ENCODE results near the gene FAHD1.

The FAHD1 gene

GRCh38 chr16:1830213-1830612 is 3.2 kb downstream of the FAHD1 start:
- no peak for DNase-seq
- in situ Hi-C loops (cut with HindIII; ENCODE audit: low pct_ligation_motif_present, low pct_unique_long_range_greater_than_20kb, low sequenced_read_pairs), result no loop called here

GRCh38 chr16:1831186-1832075 is 4.4 kb downstream of the FAHD1 start:
- in situ Hi-C loops (cut with HindIII; ENCODE audit: low pct_ligation_motif_present, low pct_unique_long_range_greater_than_20kb, low sequenced_read_pairs), result no loop called here
- DNase-seq, result no peak

GRCh38 chr16:1832838-1833454 is 5.9 kb downstream of the FAHD1 start:
- DNase-seq, result no peak
- in situ Hi-C loops (cut with HindIII; ENCODE audit: low pct_ligation_motif_present, low pct_unique_long_range_greater_than_20kb, low sequenced_read_pairs), result no loop called here

GRCh38 chr16:1834096-1834495 is 7.1 kb downstream of the FAHD1 start:
- in situ Hi-C loops (cut with HindIII; ENCODE audit: low pct_ligation_motif_present, low pct_unique_long_range_greater_than_20kb, low sequenced_read_pairs), result no loop called here
- no peak for DNase-seq

GRCh38 chr16:1839554-1839953 is 12.5 kb downstream of the FAHD1 start:
- DNase-seq, result no peak
- in situ Hi-C loops (cut with HindIII; ENCODE audit: low pct_ligation_motif_present, low pct_unique_long_range_greater_than_20kb, low sequenced_read_pairs), result no loop called here

- in situ Hi-C loops (cut with HindIII; ENCODE audit: low pct_ligation_motif_present, low pct_unique_long_range_greater_than_20kb, low sequenced_read_pairs), result no loop called here
- no peak for DNase-seq
Observed at GRCh38 chr16:1845985-1846384, 19.0 kb downstream of the FAHD1 start.

GRCh38 chr16:1846416-1846815 is 19.4 kb downstream of the FAHD1 start:
- no peak for DNase-seq
- in situ Hi-C loops (cut with HindIII; ENCODE audit: low pct_ligation_motif_present, low pct_unique_long_range_greater_than_20kb, low sequenced_read_pairs), result no loop called here

- no peak for DNase-seq
Observed at GRCh38 chr16:1850981-1851380, 24.0 kb downstream of the FAHD1 start.

GRCh38 chr16:1851793-1852192 is 24.8 kb downstream of the FAHD1 start:
- in situ Hi-C loops (cut with HindIII; ENCODE audit: low pct_ligation_motif_present, low pct_unique_long_range_greater_than_20kb, low sequenced_read_pairs), result no loop called here
- no peak for DNase-seq

More at GRCh38 chr16:1850981-1851380, 24.0 kb downstream of the FAHD1 start:
- in situ Hi-C loops (cut with HindIII; ENCODE audit: low pct_ligation_motif_present, low pct_unique_long_range_greater_than_20kb, low sequenced_read_pairs), result no loop called here

- in situ Hi-C loops (cut with HindIII; ENCODE audit: low pct_ligation_motif_present, low pct_unique_long_range_greater_than_20kb, low sequenced_read_pairs), result no loop called here
- DNase-seq, result no peak
Observed at GRCh38 chr16:1857433-1858097, 30.6 kb downstream of the FAHD1 start.

GRCh38 chr16:1858189-1858865 is 31.3 kb downstream of the FAHD1 start:
- in situ Hi-C loops (cut with HindIII; ENCODE audit: low pct_ligation_motif_present, low pct_unique_long_range_greater_than_20kb, low sequenced_read_pairs), result no loop called here
- DNase-seq, result no peak

- DNase-seq, result no peak
- in situ Hi-C loops (cut with HindIII; ENCODE audit: low pct_ligation_motif_present, low pct_unique_long_range_greater_than_20kb, low sequenced_read_pairs), result no loop called here
Observed at GRCh38 chr16:1859650-1860049, 32.6 kb downstream of the FAHD1 start.

GRCh38 chr16:1861730-1862129 is 34.7 kb downstream of the FAHD1 start:
- in situ Hi-C loops (cut with HindIII; ENCODE audit: low pct_ligation_motif_present, low pct_unique_long_range_greater_than_20kb, low sequenced_read_pairs), result no loop called here
- DNase-seq, result no peak

GRCh38 chr16:1862394-1862793 is 35.4 kb downstream of the FAHD1 start:
- no peak for DNase-seq
- in situ Hi-C loops (cut with HindIII; ENCODE audit: low pct_ligation_motif_present, low pct_unique_long_range_greater_than_20kb, low sequenced_read_pairs), result no loop called here

- in situ Hi-C loops (cut with HindIII; ENCODE audit: low pct_ligation_motif_present, low pct_unique_long_range_greater_than_20kb, low sequenced_read_pairs), result no loop called here
- DNase-seq, result peak; percentile 47
Observed at GRCh38 chr16:1863681-1864460, 36.9 kb downstream of the FAHD1 start.

- in situ Hi-C loops (cut with HindIII; ENCODE audit: low pct_ligation_motif_present, low pct_unique_long_range_greater_than_20kb, low sequenced_read_pairs), result loop anchor here (5.0 kb wide), 1 partner anchor 91 kb away; the partner anchor contains the start of gene NDUFB10
- no peak for DNase-seq
Observed at GRCh38 chr16:1865902-1866690, 39.1 kb downstream of the FAHD1 start.

- DNase-seq, result peak; percentile 92
- in situ Hi-C loops (cut with HindIII; ENCODE audit: low pct_ligation_motif_present, low pct_unique_long_range_greater_than_20kb, low sequenced_read_pairs), result no loop called here
Observed at GRCh38 chr16:1870365-1871082, 43.5 kb downstream of the FAHD1 start.
